ENCODE results near the gene CDH19.
"Not testable (repeated sequence)": the region's sequence is repeated elsewhere in the genome, so short reads cannot be mapped to it uniquely, and the experiment has no call there.

The CDH19 gene

DNA sequence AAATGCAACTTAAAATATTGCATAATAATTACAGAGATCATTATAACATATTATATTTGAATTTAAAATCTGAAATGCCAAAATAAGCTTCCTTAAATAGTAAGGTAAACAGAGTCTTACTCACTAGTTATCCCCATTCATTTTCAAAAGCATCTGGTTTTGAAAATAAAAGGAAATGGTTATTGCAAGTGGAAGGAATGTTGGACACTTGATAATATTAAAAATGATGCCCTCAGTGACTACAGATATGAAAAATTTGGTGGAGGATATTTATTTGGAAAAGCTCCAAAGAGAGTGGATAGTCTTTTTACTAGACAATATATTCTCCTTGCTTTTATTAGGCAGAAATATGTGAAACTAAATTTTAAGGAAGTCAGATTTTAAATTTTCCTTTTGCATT, 39.7 kb downstream of the CDH19 start:
- no peak for DNase-seq (ENCODE audit: low read depth, low spot score)

DNA sequence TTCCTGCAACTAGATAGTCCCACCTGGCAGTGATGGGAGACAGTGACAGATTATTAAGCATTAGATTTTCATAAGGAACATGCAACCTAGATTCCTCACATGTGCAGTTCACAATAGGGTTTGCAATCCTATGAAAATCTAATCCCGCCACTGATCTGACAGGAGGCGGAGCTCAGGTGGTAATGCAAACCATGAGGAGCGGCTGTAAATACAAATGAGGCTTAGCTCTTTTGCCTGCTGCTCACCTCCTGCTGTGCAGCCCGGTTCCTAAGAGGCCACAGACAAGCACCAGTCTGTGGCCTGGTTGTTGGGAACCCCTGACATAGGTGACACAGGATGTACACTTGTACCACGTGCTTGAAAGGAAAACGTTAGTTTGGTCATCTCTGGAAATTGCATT, 41.6 kb downstream of the CDH19 start:
- DNase-seq (ENCODE audit: low read depth, low spot score): no peak

DNA sequence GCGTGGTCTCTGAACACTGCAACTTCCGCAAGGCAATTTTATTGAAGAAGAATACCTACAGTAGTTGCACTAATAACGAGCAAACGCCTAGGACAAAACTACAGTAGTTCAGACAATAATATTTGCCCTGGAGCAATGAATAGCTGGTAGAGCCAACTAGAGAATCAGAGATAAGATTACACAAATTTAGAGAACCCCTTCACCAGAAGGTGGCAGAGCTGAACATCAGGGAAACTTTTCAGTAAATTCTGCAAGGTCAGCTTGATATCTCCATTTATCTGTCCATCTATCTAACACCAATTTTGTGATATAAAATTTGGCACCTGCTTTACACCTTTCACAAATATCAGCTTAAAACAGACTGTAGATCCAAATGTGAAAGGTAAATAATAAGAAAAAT, 43.8 kb downstream of the CDH19 start:
- no peak for DNase-seq (ENCODE audit: low read depth, low spot score)

DNA sequence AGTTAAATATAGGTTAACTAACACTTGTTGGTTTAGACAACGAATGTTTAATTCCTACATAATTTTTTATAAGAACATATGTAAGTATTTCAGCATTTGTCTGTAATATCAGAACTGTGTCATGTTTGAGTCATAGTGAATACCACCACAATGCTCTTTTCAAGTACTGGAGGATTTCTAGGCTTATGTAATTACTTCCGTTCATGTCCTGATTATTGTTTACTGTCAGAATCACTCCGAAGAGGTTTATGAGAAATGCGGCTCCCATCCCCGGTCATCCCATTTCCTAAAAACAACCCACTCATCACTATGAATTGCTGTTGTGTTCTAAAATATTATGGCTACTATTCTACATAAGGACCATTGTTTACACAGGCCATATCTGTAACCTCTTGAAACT, 45.1 kb downstream of the CDH19 start:
- DNase-seq (ENCODE audit: low read depth, low spot score): no peak

- DNase-seq (ENCODE audit: low read depth, low spot score): no peak
These were observed 46.8 kb downstream of the CDH19 start for GRCh38 chr18:66557091-66557490.

- DNase-seq (ENCODE audit: low read depth, low spot score): no peak
These were observed 48.3 kb downstream of the CDH19 start for GRCh38 chr18:66555585-66555984.

- no peak for DNase-seq (ENCODE audit: low read depth, low spot score)
These were observed 50.1 kb downstream of the CDH19 start for GRCh38 chr18:66553824-66554223.

DNA sequence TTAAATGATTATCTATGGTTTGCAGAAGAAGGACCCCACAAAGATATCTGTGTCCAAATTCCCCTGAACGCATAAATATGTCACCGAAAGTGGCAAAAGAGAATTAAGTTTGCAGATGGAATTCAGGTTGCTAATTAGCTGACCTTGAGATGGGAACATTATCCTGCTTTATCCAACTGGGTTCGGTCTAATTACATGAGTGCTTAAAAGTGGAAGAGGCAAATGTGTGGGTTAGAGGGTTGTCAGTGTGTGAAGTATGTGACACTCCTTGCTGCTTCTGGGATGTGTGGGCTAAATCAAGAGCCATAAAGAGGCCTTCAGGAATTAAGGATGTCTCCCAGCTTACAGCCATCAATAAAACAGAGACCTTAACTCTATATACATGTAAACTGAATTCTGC, 53.5 kb downstream of the CDH19 start:
- DNase-seq (ENCODE audit: low read depth, low spot score): no peak

GRCh38 chr18:66548747-66549146, 55.1 kb downstream of the CDH19 start:
- DNase-seq (ENCODE audit: low read depth, low spot score): no peak

DNA sequence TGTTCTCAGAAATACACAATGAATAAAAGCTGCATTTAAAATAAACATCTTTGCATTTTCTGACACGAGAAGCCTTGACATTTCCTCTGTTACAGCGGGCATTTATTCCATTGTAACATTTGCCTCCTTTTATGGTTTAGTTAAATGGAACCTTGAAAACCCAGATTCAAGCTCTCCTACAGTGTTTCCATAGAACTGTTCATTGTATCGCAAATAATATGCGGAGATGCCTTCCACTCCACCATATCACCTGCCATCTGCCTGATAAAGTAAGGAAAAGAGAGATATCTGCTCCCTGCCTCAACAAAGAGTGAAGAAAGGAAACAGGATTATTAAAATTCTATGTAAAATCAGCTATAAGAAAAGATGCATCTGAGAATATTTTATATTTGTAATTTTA, 69.8 kb downstream of the CDH19 start:
- no peak for DNase-seq (ENCODE audit: low read depth, low spot score)

GRCh38 chr18:66533693-66534092, 70.2 kb downstream of the CDH19 start:
- DNase-seq (ENCODE audit: low read depth, low spot score): no peak

- DNase-seq (ENCODE audit: low read depth, low spot score): peak; percentile 6
These were observed 80.5 kb downstream of the CDH19 start for GRCh38 chr18:66523219-66523991.

GRCh38 chr18:66513996-66514395, 89.9 kb downstream of the CDH19 start:
- no peak for DNase-seq (ENCODE audit: low read depth, low spot score)

GRCh38 chr18:66511792-66512191, 92.1 kb downstream of the CDH19 start:
- no peak for DNase-seq (ENCODE audit: low read depth, low spot score)

- DNase-seq (ENCODE audit: low read depth, low spot score): no peak
These were observed 92.6 kb downstream of the CDH19 start for GRCh38 chr18:66511289-66511688.

DNA sequence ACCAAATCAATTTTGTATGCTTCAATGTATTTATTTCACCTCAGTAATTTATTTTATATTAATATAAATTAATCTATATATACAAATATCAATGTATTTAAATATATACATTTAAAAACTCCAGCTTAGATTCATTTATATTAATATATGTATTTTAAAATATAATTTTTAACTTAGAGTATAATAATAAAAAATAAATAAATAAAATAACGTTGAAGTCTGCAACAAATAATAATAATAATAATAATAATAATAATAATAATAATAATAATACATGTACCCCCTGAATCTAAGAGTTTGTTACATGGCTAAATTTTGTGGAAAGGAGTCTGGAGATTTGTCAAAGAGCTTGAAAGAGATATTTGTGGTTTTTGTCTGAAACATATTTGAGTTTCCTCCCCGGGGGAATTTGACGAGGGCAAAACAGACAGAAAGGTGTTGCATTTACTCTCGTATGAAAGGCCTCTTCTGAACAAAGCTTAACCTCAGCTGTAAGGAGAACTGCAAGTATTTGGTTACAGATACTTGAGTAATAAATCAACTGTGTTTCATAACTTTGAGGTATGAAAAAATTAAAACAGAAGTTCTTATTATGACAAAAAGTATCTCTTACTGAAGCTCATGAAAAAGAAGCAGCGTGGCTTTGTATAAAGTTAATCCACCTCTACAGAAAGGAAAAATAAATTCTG, 93.4 kb downstream of the CDH19 start:
- DNase-seq (ENCODE audit: low read depth, low spot score): no peak

GRCh38 chr18:66508937-66509336, 95.0 kb downstream of the CDH19 start:
- DNase-seq (ENCODE audit: low read depth, low spot score): no peak

- no peak for DNase-seq (ENCODE audit: low read depth, low spot score)
These were observed 97.7 kb downstream of the CDH19 start for GRCh38 chr18:66506178-66506577.

DNA sequence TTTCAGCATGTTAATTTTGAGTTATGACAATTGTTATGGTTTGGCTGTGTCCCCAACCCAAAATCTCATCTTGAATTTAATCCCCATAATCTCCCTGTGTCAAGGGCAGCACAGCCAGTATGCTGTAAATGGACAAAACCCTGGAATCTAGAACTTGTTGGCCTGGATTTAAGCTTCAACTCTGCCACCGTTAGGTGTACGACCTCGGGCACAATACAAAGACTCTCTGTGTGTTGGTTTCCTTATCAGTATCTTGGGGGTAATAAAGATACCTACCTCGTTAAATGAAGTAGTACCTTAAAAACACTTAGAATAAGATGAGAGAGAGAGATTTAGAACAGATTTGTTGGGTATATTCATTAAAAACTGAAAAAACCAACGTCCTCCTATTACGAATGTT, 106.5 kb downstream of the CDH19 start:
- peak; percentile 11 for DNase-seq (ENCODE audit: low read depth, low spot score)

DNA sequence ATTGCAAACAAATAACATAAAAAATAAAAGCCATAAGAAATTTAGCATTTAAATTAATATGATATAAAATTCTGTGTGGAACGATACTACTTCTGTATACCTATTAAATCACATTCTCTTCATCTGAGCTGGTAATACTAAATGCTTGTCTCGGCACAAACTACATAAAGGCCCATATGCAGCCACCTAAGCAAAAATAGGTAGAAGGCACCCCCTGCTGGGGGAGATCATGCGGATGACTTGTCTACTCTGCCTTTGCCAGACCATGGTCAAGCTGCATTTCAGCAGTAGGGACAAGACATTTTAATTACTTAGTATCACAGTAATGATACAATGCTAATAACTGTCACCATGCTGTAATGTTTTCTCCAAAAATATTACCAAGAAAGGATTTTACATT, 108.0 kb downstream of the CDH19 start:
- peak; percentile 74 for DNase-seq (ENCODE audit: low read depth, low spot score)

- no peak for DNase-seq (ENCODE audit: low read depth, low spot score)
These were observed 130.0 kb downstream of the CDH19 start for GRCh38 chr18:66473882-66474281.

DNA sequence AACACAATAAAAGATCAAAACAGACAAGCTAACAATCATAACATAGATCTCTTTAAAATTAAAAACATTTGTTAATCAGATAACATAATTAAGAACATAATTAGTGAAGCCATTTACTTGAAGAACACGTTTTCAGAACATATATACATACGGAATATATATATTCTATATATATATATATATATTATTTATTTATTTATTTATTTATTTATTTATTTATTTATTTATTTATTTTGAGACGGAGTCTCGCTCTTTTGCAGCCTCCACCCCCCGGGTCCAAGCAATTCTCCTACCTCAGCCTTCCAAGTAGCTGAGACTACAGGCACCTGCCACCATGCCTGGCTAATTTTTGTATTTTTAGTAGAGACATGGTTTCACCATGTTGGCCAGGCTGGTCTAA, 137.7 kb downstream of the CDH19 start:
- not testable (repeated sequence) for DNase-seq (ENCODE audit: low read depth, low spot score)

DNA sequence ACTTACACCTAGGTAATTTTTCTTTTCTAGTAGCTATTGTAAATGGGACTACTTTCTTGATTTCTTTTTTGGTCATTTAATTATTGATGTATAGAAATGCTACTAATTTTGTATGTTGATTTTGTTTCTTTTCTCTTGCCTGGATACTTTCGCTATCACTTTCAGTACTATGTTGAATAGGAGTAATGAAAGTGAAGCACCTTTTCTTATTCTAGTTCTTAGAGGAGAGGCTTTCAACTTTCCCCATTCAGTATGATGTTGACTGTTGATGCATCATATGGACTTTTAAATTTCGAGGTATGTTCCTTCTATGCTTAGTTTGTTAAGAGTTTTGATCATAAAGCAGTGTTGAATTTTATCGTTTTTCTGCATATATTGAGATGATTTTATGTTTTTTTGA, 142.5 kb downstream of the CDH19 start:
- DNase-seq (ENCODE audit: low read depth, low spot score): no peak

Measured in ELF-1 (cell line).